Epidermal melanocyte (primary cell): Measurements from ENCODE around the gene SUV39H1.
"Not testable (repeated sequence)": the region's sequence is repeated elsewhere in the genome, so short reads cannot be mapped to it uniquely, and the experiment has no call there.

Experiments
- DNase-seq: peaks from one replicate; pipeline ENCODE4 v3.0.0; 2011; ENCODE audit warnings: low spot score; ENCODE audit not compliant: insufficient read length

Gene SUV39H1

GRCh38 chrX:48696301-48696908 is at the start of gene SUV39H1:
SUV39H1 (plus strand) TSS chrX:48696734; CDS start chrX:48696785, 51 bp downstream.
- peak; percentile 84 for DNase-seq

GRCh38 chrX:48648336-48648751 is 48.2 kb upstream of the SUV39H1 start:
- DNase-seq: no peak

GRCh38 chrX:48649102-48649501 is 47.4 kb upstream of the SUV39H1 start:
- no peak for DNase-seq

- not testable (repeated sequence) for DNase-seq
Observed at GRCh38 chrX:48652055-48652579, 44.4 kb upstream of the SUV39H1 start.

- not testable (repeated sequence) for DNase-seq
Observed at GRCh38 chrX:48654746-48655145, 41.8 kb upstream of the SUV39H1 start.

- not testable (repeated sequence) for DNase-seq
Observed at GRCh38 chrX:48659686-48660085, 36.8 kb upstream of the SUV39H1 start.

- no peak for DNase-seq
Observed at GRCh38 chrX:48663241-48663640, 33.3 kb upstream of the SUV39H1 start.

- DNase-seq: no peak
Observed at GRCh38 chrX:48664156-48664555, 32.4 kb upstream of the SUV39H1 start.

GRCh38 chrX:48665991-48666390 is 30.5 kb upstream of the SUV39H1 start:
- no peak for DNase-seq

- DNase-seq: no peak
Observed at GRCh38 chrX:48666649-48667048, 29.9 kb upstream of the SUV39H1 start.

GRCh38 chrX:48667509-48667908 is 29.0 kb upstream of the SUV39H1 start:
- DNase-seq: no peak

- DNase-seq: not testable (repeated sequence)
Observed at GRCh38 chrX:48668187-48668586, 28.3 kb upstream of the SUV39H1 start.

- DNase-seq: peak; percentile 89
Observed at GRCh38 chrX:48676106-48676892, 20.2 kb upstream of the SUV39H1 start.

- DNase-seq: no peak
Observed at GRCh38 chrX:48676893-48677270, 19.7 kb upstream of the SUV39H1 start.

- DNase-seq: no peak
Observed at GRCh38 chrX:48677516-48677915, 19.0 kb upstream of the SUV39H1 start.

- DNase-seq: not testable (repeated sequence)
Observed at GRCh38 chrX:48680467-48680866, 16.1 kb upstream of the SUV39H1 start.

GRCh38 chrX:48680925-48681324 is 15.6 kb upstream of the SUV39H1 start:
- DNase-seq: not testable (repeated sequence)

GRCh38 chrX:48681539-48682183 is 14.9 kb upstream of the SUV39H1 start:
- no peak for DNase-seq

- not testable (repeated sequence) for DNase-seq
Observed at GRCh38 chrX:48682795-48683194, 13.7 kb upstream of the SUV39H1 start.

GRCh38 chrX:48683411-48683982 is 13.0 kb upstream of the SUV39H1 start, which contains the start of gene WAS:
WAS (plus strand) TSS chrX:48683799; CDS start chrX:48683854, 55 bp downstream.
- DNase-seq: no peak

GRCh38 chrX:48684134-48684533 is 12.4 kb upstream of the SUV39H1 start:
- no peak for DNase-seq

- DNase-seq: no peak
Observed at GRCh38 chrX:48685416-48685815, 11.1 kb upstream of the SUV39H1 start.
